ENCODE results near the gene OPA1. TPM values are rescaled to one million over a fixed set of nuclear protein-coding genes. Genes with fewer than 3 reads are reported as not detected.

The OPA1 gene
- total RNA-seq, 1 experiment from 2014 or later = 62.5 TPM

GRCh38 chr3:193673845-193674244, 80.8 kb downstream of the OPA1 start:
- Mint-ChIP-seq H3K27me3 (ENCODE audit: insufficient read depth, unreplicated experiment) (no peaks in the 10 kb centered on the region), H3K36me3 (ENCODE audit: insufficient read depth, unreplicated experiment) (peaks cover 69% of the 10 kb centered on the region), H3K27ac (ENCODE audit: low read depth, unreplicated experiment) (no peak overlapping the region), H3K4me3 (ENCODE audit: unreplicated experiment) (no peak overlapping the region), H3K4me1 (ENCODE audit: insufficient read depth, unreplicated experiment) (no peaks in the 10 kb centered on the region), H3K9me3 (ENCODE audit: unreplicated experiment) (no peaks in the 10 kb centered on the region)
- no peak for TF ChIP-seq CTCF (IDR thresholded peaks at IDR 0.05; ENCODE audit: unreplicated experiment)
- DNase-seq (ENCODE audit: unreplicated experiment) = no peak
- intact Hi-C loops (cut with micrococcal nuclease) = no loop called here
- CTCF ChIA-PET = interaction anchor here (0.6 to 0.8 kb wide), 2 partner anchors 8 to 715 kb away, joined by 3 to 4 read pairs; no protein-coding TSS in a partner anchor
- POLR2A ChIA-PET = interaction anchor here (0.6 to 1.0 kb wide), 3 partner anchors 8 to 283 kb away, joined by 3 to 4 read pairs (median 3); no protein-coding TSS in a partner anchor
- BruUV-seq (replicated peaks) = no TSS peak

- CTCF ChIA-PET = interaction anchor here (1.4 kb wide), 1 partner anchor 11 kb away, joined by 4 read pairs; no protein-coding TSS in a partner anchor
- intact Hi-C loops (cut with micrococcal nuclease) = no loop called here
- no peak for DNase-seq (ENCODE audit: unreplicated experiment)
- POLR2A ChIA-PET = no interaction called here
- H3K9me3 Mint-ChIP-seq (ENCODE audit: unreplicated experiment) = no peaks in the 10 kb centered on the region
- no peak overlapping the region for H3K4me3 Mint-ChIP-seq (ENCODE audit: unreplicated experiment)
- peaks cover 67% of the 10 kb centered on the region for H3K36me3 Mint-ChIP-seq (ENCODE audit: insufficient read depth, unreplicated experiment)
- H3K27me3 Mint-ChIP-seq (ENCODE audit: insufficient read depth, unreplicated experiment) = no peaks in the 10 kb centered on the region
- TF ChIP-seq CTCF (IDR thresholded peaks at IDR 0.05; ENCODE audit: unreplicated experiment) = no peak
- H3K27ac Mint-ChIP-seq (ENCODE audit: low read depth, unreplicated experiment) = no peak overlapping the region
- no TSS peak for BruUV-seq (replicated peaks)
- H3K4me1 Mint-ChIP-seq (ENCODE audit: insufficient read depth, unreplicated experiment) = no peaks in the 10 kb centered on the region
Observed at GRCh38 chr3:193674714-193675113, 81.7 kb downstream of the OPA1 start.

- no peak overlapping the region for H3K27ac Mint-ChIP-seq (ENCODE audit: low read depth, unreplicated experiment)
- no peak for DNase-seq (ENCODE audit: unreplicated experiment)
- TF ChIP-seq CTCF (IDR thresholded peaks at IDR 0.05; ENCODE audit: unreplicated experiment) = no peak
- peaks cover 47% of the 10 kb centered on the region for H3K36me3 Mint-ChIP-seq (ENCODE audit: insufficient read depth, unreplicated experiment)
- ChIA-PET CTCF (interaction anchor here (1.0 kb wide), 1 partner anchor 14 kb away, joined by 3 read pairs; no protein-coding TSS in a partner anchor), POLR2A (interaction anchor here (0.6 to 1.3 kb wide), 3 partner anchors 10 to 462 kb away, joined by 3 to 4 read pairs (median 3); no protein-coding TSS in a partner anchor)
- H3K4me1 Mint-ChIP-seq (ENCODE audit: insufficient read depth, unreplicated experiment) = no peaks in the 10 kb centered on the region
- no peaks in the 10 kb centered on the region for H3K27me3 Mint-ChIP-seq (ENCODE audit: insufficient read depth, unreplicated experiment)
- BruUV-seq (replicated peaks) = no TSS peak
- intact Hi-C loops (cut with micrococcal nuclease) = no loop called here
- H3K9me3 Mint-ChIP-seq (ENCODE audit: unreplicated experiment) = no peaks in the 10 kb centered on the region
- H3K4me3 Mint-ChIP-seq (ENCODE audit: unreplicated experiment) = no peak overlapping the region
Observed at GRCh38 chr3:193677734-193678133, 84.7 kb downstream of the OPA1 start.

GRCh38 chr3:193680220-193680619, 87.2 kb downstream of the OPA1 start:
- POLR2A ChIA-PET = no interaction called here
- peak overlapping the region; percentile 6 for H3K27ac Mint-ChIP-seq (ENCODE audit: low read depth, unreplicated experiment)
- TF ChIP-seq CTCF (IDR thresholded peaks at IDR 0.05; ENCODE audit: unreplicated experiment) = no peak
- no TSS peak for BruUV-seq (replicated peaks)
- no peak for DNase-seq (ENCODE audit: unreplicated experiment)
- no peaks in the 10 kb centered on the region for H3K4me1 Mint-ChIP-seq (ENCODE audit: insufficient read depth, unreplicated experiment)
- H3K9me3 Mint-ChIP-seq (ENCODE audit: unreplicated experiment) = no peaks in the 10 kb centered on the region
- H3K36me3 Mint-ChIP-seq (ENCODE audit: insufficient read depth, unreplicated experiment) = peaks cover 42% of the 10 kb centered on the region
- intact Hi-C loops (cut with micrococcal nuclease) = no loop called here
- no peaks in the 10 kb centered on the region for H3K27me3 Mint-ChIP-seq (ENCODE audit: insufficient read depth, unreplicated experiment)
- H3K4me3 Mint-ChIP-seq (ENCODE audit: unreplicated experiment) = no peak overlapping the region
- CTCF ChIA-PET = interaction anchor here (0.7 kb wide), 1 partner anchor 636 kb away, joined by 3 read pairs; no protein-coding TSS in a partner anchor

All from MCF 10A (cell line).